A673 (cell line): ENCODE results near the gene INTU.

Experiments used
- CTCF ChIP-seq: fragments of 300-800, 200-600 bp; sonication (generic); conservative IDR thresholded peaks from 2 replicates; pipeline ENCODE4 v1.5.1; 2017; ENCODE audit warnings: low read depth, mild to moderate bottlenecking, antibody characterized with exemption, low read length, moderate library complexity, mixed read lengths
- EZH2 ChIP-seq: fragments of 200-600 bp; sonication (generic); IDR thresholded peaks from 2 replicates; pipeline ENCODE4 v1.6.1; 2017; ENCODE audit warnings: borderline replicate concordance, low read depth, mild to moderate bottlenecking, mixed read lengths, antibody characterized with exemption, low read length; ENCODE audit not compliant: poor library complexity, severe bottlenecking

- TF ChIP-seq EZH2 (no peak), CTCF (no peak)
These were observed 76.2 kb downstream of the INTU start for GRCh38 chr4:127708985-127709384.
